GM21360 (cell line): ENCODE results near the gene KLHL36.
"Not testable (repeated sequence)": the region's sequence is repeated elsewhere in the genome, so short reads cannot be mapped to it uniquely, and the experiment has no call there.

ENCODE experiments used
- ATAC-seq: cut with Tn5 transposase; IDR thresholded peaks from one replicate; pipeline ENCODE4 v1.9.1; 2021; ENCODE audit warnings: mild to moderate bottlenecking, moderate library complexity; ENCODE audit not compliant: unreplicated experiment

Gene KLHL36

GRCh38 chr16:84614968-84615813, 33.1 kb upstream of the KLHL36 start:
- ATAC-seq: no peak

GRCh38 chr16:84616515-84616914, 31.8 kb upstream of the KLHL36 start:
- no peak for ATAC-seq

- ATAC-seq: peak; percentile 19
Measured at GRCh38 chr16:84617041-84617790, 31.1 kb upstream of the KLHL36 start.

GRCh38 chr16:84617791-84618580, 30.3 kb upstream of the KLHL36 start, which contains the start of gene COTL1:
Gene COTL1 (minus strand): TSS chr16:84618078. CDS start chr16:84617914, 164 bp downstream.
- ATAC-seq: peak; percentile 74

GRCh38 chr16:84618581-84619460, 29.5 kb upstream of the KLHL36 start:
- no peak for ATAC-seq

GRCh38 chr16:84620913-84621312, 27.4 kb upstream of the KLHL36 start:
- not testable (repeated sequence) for ATAC-seq

GRCh38 chr16:84625556-84625955, 22.8 kb upstream of the KLHL36 start:
- no peak for ATAC-seq

GRCh38 chr16:84628226-84628731, 20.0 kb upstream of the KLHL36 start:
- ATAC-seq: no peak

- no peak for ATAC-seq
Measured at GRCh38 chr16:84629580-84629979, 18.7 kb upstream of the KLHL36 start.

GRCh38 chr16:84630009-84630408, 18.3 kb upstream of the KLHL36 start:
- no peak for ATAC-seq

- ATAC-seq: no peak
Measured at GRCh38 chr16:84630446-84631152, 17.7 kb upstream of the KLHL36 start.

GRCh38 chr16:84631153-84631466, 17.2 kb upstream of the KLHL36 start:
- no peak for ATAC-seq

GRCh38 chr16:84631886-84632285, 16.4 kb upstream of the KLHL36 start:
- ATAC-seq: no peak

- ATAC-seq: not testable (repeated sequence)
Measured at GRCh38 chr16:84632862-84633261, 15.4 kb upstream of the KLHL36 start.

- ATAC-seq: no peak
Measured at GRCh38 chr16:84633622-84634021, 14.7 kb upstream of the KLHL36 start.

GRCh38 chr16:84635702-84636101, 12.6 kb upstream of the KLHL36 start:
- no peak for ATAC-seq

GRCh38 chr16:84637709-84638108, 10.6 kb upstream of the KLHL36 start:
- no peak for ATAC-seq

- ATAC-seq: no peak
Measured at GRCh38 chr16:84638231-84638806, 10.0 kb upstream of the KLHL36 start.

GRCh38 chr16:84640145-84640544, 8.2 kb upstream of the KLHL36 start:
- ATAC-seq: no peak
